LoVo (cell line): Measurements from ENCODE around the gene DNAJA4.
"Not testable (repeated sequence)": the region's sequence is repeated elsewhere in the genome, so short reads cannot be mapped to it uniquely, and the experiment has no call there.

Source experiments
- DNase-seq: peaks from one replicate; pipeline ENCODE4 v3.0.0-alpha.2; 2016; ENCODE audit warnings: low spot score

Gene DNAJA4

GRCh38 chr15:78244101-78244500 is 20.3 kb upstream of the DNAJA4 start:
- peak; percentile 22 for DNase-seq

GRCh38 chr15:78244893-78245292 is 19.5 kb upstream of the DNAJA4 start:
- no peak for DNase-seq

GRCh38 chr15:78245392-78245791 is 19.0 kb upstream of the DNAJA4 start:
- not testable (repeated sequence) for DNase-seq

DNA sequence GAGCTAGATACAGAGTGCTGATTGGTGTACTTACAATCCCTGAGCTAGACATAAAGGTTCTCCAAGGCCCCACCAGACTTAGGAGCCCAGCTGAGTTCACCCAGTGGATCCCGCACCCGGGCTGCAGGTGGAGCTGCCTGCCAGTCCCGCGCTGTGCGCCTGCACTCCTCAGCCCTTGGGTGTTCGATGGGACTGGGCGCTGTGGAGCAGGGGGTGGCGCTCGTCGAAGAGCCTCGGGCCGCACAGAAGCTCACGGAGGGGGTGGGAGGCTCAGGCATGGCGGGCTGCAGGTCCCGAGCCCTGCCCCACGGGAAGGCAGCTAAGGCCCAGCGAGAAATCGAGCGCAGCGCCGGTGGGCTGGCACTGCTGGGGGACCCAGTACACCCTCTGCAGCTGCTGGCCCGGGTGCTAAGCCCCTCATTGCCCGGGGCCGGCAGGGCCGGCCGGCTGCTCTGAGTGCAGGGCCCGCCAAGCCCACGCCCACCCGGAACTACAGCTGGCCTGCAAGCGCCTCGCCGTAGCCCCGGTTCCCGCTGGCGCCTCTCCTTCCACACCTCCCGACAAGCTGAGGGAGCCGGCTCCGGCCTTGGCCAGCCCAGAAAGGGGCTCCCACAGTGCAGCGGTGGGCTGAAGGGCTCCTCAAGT is 18.3 kb upstream of the DNAJA4 start:
- DNase-seq = not testable (repeated sequence)

DNA sequence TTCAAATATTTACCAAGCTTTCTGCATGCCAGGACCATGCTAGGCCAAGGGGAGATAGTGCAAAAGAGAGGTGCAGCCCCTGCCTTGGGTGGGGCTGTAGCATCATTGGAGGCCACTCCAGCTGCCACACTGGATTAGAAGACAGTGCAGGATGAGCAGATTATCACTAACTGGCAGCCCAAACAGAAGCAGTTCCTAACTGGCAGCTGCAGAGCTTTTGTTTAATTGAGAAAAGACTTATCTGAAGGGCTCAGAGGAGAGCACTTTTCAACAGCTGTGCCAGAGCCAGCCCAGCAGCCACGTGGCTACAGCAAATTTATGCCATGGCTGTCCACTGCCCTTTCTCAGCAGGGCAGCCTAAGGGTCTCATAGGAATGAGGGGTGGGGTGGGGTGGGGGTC is 16.5 kb upstream of the DNAJA4 start:
- no peak for DNase-seq

- DNase-seq = no peak
These were observed 15.2 kb upstream of the DNAJA4 start for GRCh38 chr15:78249131-78249530.

DNA sequence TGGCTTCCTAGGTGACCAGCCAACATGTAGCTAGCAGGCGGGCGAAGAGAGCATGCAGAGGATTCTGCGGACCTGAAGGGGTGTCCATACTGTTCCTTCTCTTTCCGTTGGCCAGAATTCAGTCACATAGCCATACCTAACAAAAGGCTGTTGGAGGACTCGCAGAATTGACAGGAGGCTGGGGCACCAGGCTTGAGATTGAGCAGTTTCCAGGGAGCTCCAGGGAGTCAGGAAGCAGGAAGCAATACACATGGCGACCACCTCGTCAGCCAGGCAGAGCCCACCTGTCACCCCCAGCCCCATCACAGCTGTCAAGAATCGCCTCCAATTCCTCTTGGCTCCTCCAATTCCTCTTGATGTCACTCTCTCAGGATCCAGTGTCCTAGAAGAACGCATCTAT is 13.2 kb upstream of the DNAJA4 start:
- DNase-seq = no peak

DNA sequence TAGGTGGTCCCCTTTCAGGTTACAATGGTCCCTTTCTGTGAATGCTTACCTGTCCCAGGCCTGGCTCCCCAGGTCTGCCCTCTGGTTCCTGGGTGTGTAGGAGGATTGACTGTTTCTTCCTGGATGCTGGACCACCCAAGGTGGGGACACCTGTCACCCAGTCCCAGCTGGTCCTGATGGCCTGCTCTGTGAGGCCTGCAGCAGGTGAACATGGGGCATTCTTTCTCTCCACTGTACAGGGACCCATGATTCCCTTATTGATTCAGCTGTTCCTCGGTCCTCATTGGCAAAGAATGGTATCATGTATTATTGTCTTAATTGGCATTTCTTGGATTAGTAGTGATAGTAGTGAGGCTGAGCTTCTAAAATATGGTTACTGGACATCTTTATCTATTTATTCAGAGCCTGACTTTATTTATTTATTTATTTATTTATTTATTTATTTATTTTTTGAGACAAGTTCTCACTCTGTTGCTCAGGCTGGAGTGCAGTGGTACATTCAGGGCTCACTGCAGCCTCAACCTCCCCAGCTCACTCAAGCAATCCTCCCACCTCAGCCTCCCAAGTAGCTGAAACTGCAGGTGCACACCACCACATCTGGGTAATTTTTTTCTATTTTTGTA is 8.8 kb upstream of the DNAJA4 start:
- DNase-seq = no peak

DNA sequence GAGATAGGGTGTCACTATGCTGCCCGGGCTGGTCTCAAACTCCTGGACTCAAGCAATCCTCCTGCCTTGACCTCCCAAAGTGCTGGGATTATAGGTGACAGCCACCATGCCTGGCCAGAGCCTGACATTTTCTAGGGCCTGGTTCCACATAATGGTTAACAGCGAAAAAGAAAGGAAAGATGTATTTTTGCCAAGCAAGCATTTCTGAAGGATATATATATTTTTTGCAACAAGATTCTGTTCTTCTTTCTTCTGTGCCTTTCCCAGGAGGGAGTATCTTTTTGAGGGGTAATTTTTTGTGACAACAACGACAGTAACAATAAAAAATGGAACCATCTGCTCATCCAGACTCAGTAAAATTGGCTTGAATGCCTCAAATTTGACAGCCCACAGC is 8.3 kb upstream of the DNAJA4 start:
- no peak for DNase-seq

DNA sequence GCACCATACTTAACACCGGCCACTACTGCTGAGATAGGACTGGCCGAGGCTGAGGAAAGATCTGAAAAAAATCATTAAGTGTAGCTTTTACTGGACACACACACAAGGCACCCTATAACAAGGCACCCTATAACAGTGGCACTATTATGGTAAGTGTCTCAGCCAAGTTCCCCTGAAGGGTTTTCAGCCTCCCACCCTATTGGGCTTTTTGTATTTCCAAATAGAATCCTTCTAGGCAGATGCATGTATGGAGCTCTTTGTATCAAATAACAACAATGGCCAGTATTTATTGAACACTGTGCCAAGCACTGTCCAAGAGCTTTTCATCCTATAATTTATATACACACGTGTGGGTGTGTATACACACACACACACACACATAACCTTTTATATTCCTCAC is 6.7 kb upstream of the DNAJA4 start:
- no peak for DNase-seq

DNA sequence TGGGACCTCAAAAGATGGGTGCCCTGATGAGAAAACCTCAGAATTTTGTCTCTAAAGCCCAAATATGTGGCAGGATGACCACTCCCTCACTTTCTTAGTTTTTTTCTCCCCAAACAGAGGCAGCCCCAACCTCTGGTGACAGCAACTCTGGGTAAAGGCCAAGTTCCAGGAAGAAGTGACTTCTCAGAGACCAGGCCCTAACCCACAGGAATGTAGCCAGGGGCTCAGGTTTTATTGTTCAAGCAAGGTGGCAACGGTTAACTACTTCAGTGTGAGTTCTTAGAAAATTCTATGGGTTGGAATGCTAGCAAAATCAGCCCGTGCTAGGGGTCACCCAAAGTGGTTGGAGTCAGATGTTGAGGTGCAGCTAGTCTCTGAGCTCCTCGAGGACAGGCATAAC is 5.1 kb upstream of the DNAJA4 start:
- DNase-seq = peak; percentile 44

DNA sequence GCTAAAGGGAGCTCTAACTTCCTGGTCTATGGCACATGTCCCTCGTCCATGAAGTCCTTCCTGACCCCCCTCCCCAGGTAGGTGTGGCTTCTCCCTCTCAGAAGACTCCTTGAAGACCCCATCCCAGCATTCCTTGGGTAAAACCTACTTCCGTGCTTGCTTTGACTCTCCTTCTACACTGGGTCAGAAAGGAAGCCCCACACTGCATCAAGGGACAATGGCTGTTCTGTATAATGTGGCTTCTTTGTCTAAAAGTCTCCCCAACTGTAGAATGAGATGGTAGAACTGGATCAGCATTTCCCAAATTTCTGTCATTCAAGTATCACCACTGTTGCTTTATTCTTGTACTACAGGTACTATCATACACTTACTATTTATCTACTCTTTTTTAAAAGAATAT is 3.9 kb upstream of the DNAJA4 start:
- DNase-seq = no peak

- no peak for DNase-seq
These were observed 3.3 kb upstream of the DNAJA4 start for GRCh38 chr15:78261062-78261461.

DNA sequence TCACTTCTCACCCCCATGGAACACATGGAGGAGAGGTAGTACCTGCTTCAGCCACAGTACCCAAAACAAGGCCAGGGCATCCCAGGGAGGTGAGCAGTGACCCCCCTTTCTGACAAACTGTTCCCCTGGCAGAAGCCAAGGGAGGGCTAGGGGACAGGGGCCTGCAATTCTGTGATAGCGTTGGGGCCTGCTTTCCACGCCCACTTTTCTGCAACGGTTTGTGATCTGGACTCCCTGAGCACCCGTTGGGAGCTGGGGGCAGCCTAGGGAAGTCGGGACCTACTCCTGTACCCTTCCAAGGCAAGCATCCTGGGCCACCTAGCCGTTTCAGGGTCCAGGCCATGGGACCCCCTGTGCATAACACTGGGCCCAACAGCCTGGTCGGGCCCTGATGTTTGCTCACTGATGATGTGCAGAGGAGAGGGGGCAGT is 996 bp upstream of the DNAJA4 start:
- no peak for DNase-seq

- peak; percentile 69 for DNase-seq
These were observed 457 bp upstream of the DNAJA4 start for GRCh38 chr15:78263907-78264303.

DNA sequence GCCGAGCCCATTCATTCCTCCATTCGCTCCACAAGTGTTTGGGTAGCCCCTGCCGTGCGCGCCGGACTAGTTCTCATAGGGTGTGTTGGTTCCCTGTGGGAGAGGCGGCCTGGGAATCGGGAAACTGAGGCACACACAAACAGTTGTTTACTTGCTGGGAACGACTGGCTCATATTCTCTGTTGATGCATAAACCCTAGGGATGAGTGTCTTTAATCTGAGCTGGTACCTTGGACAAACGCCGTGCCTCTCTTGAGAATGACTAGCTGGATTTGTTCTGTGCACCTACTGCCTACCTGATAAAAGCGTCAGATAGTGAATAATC is 737 bp downstream of the DNAJA4 start:
- DNase-seq = no peak

DNA sequence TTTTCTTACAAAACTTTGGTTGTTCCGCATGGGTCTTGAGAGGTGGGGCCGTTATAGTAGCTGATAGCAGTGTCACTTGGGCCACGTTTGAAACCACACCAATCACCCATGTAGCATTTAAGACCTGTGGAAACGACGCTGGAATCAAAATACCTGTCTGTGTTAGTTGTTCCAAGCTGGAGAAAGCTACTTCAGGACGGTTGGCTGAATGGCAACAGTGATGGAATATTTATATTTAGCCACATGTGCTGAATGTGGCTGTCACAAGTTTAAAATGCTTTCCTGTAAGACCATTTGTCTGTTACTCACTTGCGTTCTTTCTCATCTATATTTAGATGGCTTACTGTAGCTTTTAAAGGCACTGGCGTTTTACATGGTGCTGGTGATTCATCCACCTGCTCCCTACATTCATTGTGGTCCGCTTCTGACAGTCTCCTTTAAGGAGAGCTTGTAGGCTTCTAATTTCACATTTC is 1.4 kb downstream of the DNAJA4 start:
- no peak for DNase-seq

GRCh38 chr15:78266229-78266628 is 1.9 kb downstream of the DNAJA4 start:
- no peak for DNase-seq

GRCh38 chr15:78266806-78267205 is 2.4 kb downstream of the DNAJA4 start:
- DNase-seq = no peak

- DNase-seq = no peak
These were observed 8.0 kb downstream of the DNAJA4 start for GRCh38 chr15:78272316-78272715.

DNA sequence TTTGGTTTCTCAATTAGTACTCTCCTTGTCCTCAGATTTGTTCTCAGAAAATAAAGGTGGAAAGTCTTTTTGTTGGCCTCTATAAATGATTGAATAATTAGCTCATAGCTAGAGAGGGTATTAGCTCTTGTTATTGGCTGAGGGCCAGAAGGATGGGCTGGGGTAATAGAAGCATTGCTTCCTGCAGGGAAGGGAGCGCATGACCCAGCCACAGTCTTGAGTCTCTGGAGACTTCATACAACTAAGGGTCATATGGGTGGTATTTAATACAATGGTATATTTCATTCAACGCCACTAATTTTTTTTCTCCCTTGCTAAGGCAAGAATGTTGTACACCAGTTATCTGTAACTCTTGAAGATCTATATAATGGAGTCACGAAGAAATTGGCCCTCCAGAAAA is 8.4 kb downstream of the DNAJA4 start:
- no peak for DNase-seq

GRCh38 chr15:78274994-78275393 is 10.6 kb downstream of the DNAJA4 start:
- DNase-seq = no peak

GRCh38 chr15:78276064-78276943 is 11.9 kb downstream of the DNAJA4 start:
- DNase-seq = no peak
